Measurements from ENCODE around the gene AGL. TPM values are rescaled to one million over a fixed set of nuclear protein-coding genes. Genes with fewer than 3 reads are reported as not detected.

The AGL gene
- total and polyA plus RNA-seq, 2 of the 8 experiments (the other 6 are each of a cell fraction or from before 2014, with no cell fraction given): 2.7 to 19.2 TPM

GRCh38 chr1:99858881-99859280, 8.7 kb downstream of the AGL start (continued):
- no peak for TF ChIP-seq EZH2 (IDR thresholded peaks at IDR 0.05; ENCODE audit: low read depth, low read length, severe bottlenecking)
